IMR-90 (cell line): ENCODE measurements around the gene ATP5F1C. TPM values are rescaled to one million over a fixed set of nuclear protein-coding genes. Genes with fewer than 3 reads are reported as not detected.

Source experiments
- ATAC-seq: fragments of 200-7000 bp; cut with Tn5 transposase; 2 replicates; pipeline ENCODE4 v1.9.1; 2020; ENCODE audit warnings: low read depth, mild to moderate bottlenecking, moderate library complexity
- BruUV-seq: library from RNA; stranded (reverse); fragments of 400-500 nt; replicated peaks from 2 replicates; lab custom pipeline; 2021; lab: Mats Ljungman, UMichigan
- CTCF ChIA-PET: fragments of 300-600 bp; formaldehyde crosslinking; extraction: SDS; loops from one replicate; lab custom pipeline; 2021; ENCODE audit warnings: antibody characterized with exemption; lab: Yijun Ruan, JAX
- POLR2A ChIA-PET: fragments of 300-600 bp; sonication (Branson Sonifier 250); formaldehyde crosslinking; loops from one replicate; lab custom pipeline; 2022; ENCODE audit warnings: antibody characterized with exemption; ENCODE audit not compliant: unreplicated experiment; lab: Charles Lee
- DNase-seq: peaks from one replicate; pipeline ENCODE4 v3.0.0; 2013
- H2AFZ ChIP-seq: replicated peaks from 2 replicates; pipeline ENCODE3; 2013; ENCODE audit warnings: low read length, mild to moderate bottlenecking; ENCODE audit not compliant: poor library complexity
- H2AK5ac ChIP-seq: 2 replicates; pipeline ENCODE4 v1.6.1; 2013; ENCODE audit warnings: low read depth, low read length, inconsistent platforms
- H2AK9ac ChIP-seq: replicated peaks from 2 replicates; pipeline ENCODE3; 2013; ENCODE audit warnings: mild to moderate bottlenecking, low read depth, low read length, moderate library complexity; ENCODE audit not compliant: poor library complexity
- H2BK120ac ChIP-seq: 2 replicates; pipeline ENCODE4 v1.6.1; 2013; ENCODE audit warnings: low read depth, low read length, inconsistent platforms
- H2BK15ac ChIP-seq: 3 replicates; pipeline ENCODE4 v1.6.1; 2013; ENCODE audit warnings: low read depth, low read length, inconsistent platforms
- H2BK20ac ChIP-seq: 2 replicates; pipeline ENCODE4 v1.6.1; 2013; ENCODE audit warnings: low read depth, mild to moderate bottlenecking, inconsistent platforms, low read length, moderate library complexity
- H2BK5ac ChIP-seq: 2 replicates; pipeline ENCODE4 v1.6.1; 2013; ENCODE audit warnings: mild to moderate bottlenecking, low read depth, low read length, inconsistent platforms; ENCODE audit not compliant: poor library complexity, severe bottlenecking
- H3K14ac ChIP-seq: replicated peaks from 2 replicates; pipeline ENCODE4 v1.6.1; 2013; ENCODE audit warnings: low read depth, low read length, inconsistent platforms
- H3K18ac ChIP-seq: 2 replicates; pipeline ENCODE4 v1.6.1; 2013; ENCODE audit warnings: low read depth, low read length, control low read depth
- H3K23ac ChIP-seq: 2 replicates; pipeline ENCODE4 v1.6.1; 2013; ENCODE audit warnings: low read depth, low read length, inconsistent platforms
- H3K27ac ChIP-seq: 2 replicates; pipeline ENCODE4 v1.5.1; 2013; ENCODE audit warnings: mild to moderate bottlenecking, control low read depth, low read length; ENCODE audit not compliant: insufficient read depth
- H3K27me3 ChIP-seq: 2 replicates; pipeline ENCODE4 v1.6.1; 2013; ENCODE audit warnings: low read length; ENCODE audit not compliant: control insufficient read depth, insufficient read depth
- H3K36me3 ChIP-seq: 2 replicates; pipeline ENCODE4 v1.6.1; 2013; ENCODE audit warnings: low read length, mixed read lengths; ENCODE audit not compliant: control insufficient read depth, insufficient read depth
- H3K4ac ChIP-seq: 2 replicates; pipeline ENCODE4 v1.6.1; 2013; ENCODE audit warnings: low read depth, low read length, inconsistent platforms
- H3K4me1 ChIP-seq: 2 replicates; pipeline ENCODE4 v1.6.1; 2013; ENCODE audit warnings: low read length, mixed read lengths; ENCODE audit not compliant: control insufficient read depth, insufficient read depth
- H3K4me2 ChIP-seq: 2 replicates; pipeline ENCODE4 v1.6.1; 2013; ENCODE audit warnings: low read depth, mild to moderate bottlenecking, control low read depth, low read length, moderate library complexity
- H3K4me3 ChIP-seq: 2 replicates; pipeline ENCODE4 v1.5.1; 2013; ENCODE audit warnings: low read depth, mild to moderate bottlenecking, control low read depth, low read length, moderate library complexity; ENCODE audit not compliant: insufficient read depth
- H3K56ac ChIP-seq: 2 replicates; pipeline ENCODE4 v1.6.1; 2013; ENCODE audit warnings: low read length, inconsistent platforms; ENCODE audit not compliant: insufficient read depth; ENCODE audit errors: extremely low read depth
- H3K79me1 ChIP-seq, 2 experiments: 2 replicates each; pipeline ENCODE4 v1.6.1; 2013; ENCODE audit warnings: low read length in 2 of 2, inconsistent platforms in 1 of 2, low read depth in 1 of 2
- H3K9ac ChIP-seq: 2 replicates; pipeline ENCODE4 v1.6.1; 2013; ENCODE audit warnings: low read depth, low read length, control low read depth
- H3K9me1 ChIP-seq: 2 replicates; pipeline ENCODE4 v1.6.1; 2013; ENCODE audit warnings: low read length, inconsistent platforms; ENCODE audit not compliant: insufficient read depth
- H3K9me3 ChIP-seq: 2 replicates; pipeline ENCODE4 v1.6.1; 2013; ENCODE audit warnings: low read length; ENCODE audit not compliant: control insufficient read depth, insufficient read depth
- H4K20me1 ChIP-seq: 2 replicates; pipeline ENCODE4 v1.6.1; 2013; ENCODE audit warnings: low read length, inconsistent platforms; ENCODE audit not compliant: insufficient read depth
- H4K5ac ChIP-seq: 2 replicates; pipeline ENCODE4 v1.6.1; 2013; ENCODE audit warnings: mild to moderate bottlenecking, low read depth, low read length, control low read depth
- H4K8ac ChIP-seq, 2 experiments: 2 replicates each; pipeline ENCODE4 v1.6.1; 2013; ENCODE audit warnings: low read depth in 2 of 2, low read length in 2 of 2, control low read depth in 1 of 2, inconsistent platforms in 1 of 2
- H4K91ac ChIP-seq: 2 replicates; pipeline ENCODE4 v1.6.1; 2013; ENCODE audit warnings: low read depth, low read length, inconsistent platforms; ENCODE audit not compliant: insufficient read depth
- CEBPB ChIP-seq: IDR thresholded peaks from 2 replicates; pipeline ENCODE4 v1.6.1; 2012; ENCODE audit warnings: low read depth, low read length, improper control_type of control experiment
- CHD1 ChIP-seq: IDR thresholded peaks from 2 replicates; pipeline ENCODE4 v1.6.1; 2012; ENCODE audit warnings: low read depth, low read length, improper control_type of control experiment
- CTCF ChIP-seq: conservative IDR thresholded peaks from 2 replicates; pipeline ENCODE4 v1.5.1; 2012; ENCODE audit warnings: mild to moderate bottlenecking, low read depth, low read length, improper control_type of control experiment
- MAFK ChIP-seq: IDR thresholded peaks from 2 replicates; pipeline ENCODE4 v1.6.1; 2012; ENCODE audit warnings: low read depth, low read length, improper control_type of control experiment
- MAZ ChIP-seq: IDR thresholded peaks from 2 replicates; pipeline ENCODE4 v1.6.1; 2012; ENCODE audit warnings: low read depth, mild to moderate bottlenecking, low read length, improper control_type of control experiment, moderate library complexity, borderline replicate concordance
- MXI1 ChIP-seq: IDR thresholded peaks from 2 replicates; pipeline ENCODE4 v1.6.1; 2012; ENCODE audit warnings: low read depth, mild to moderate bottlenecking, low read length, moderate library complexity, borderline replicate concordance
- NFE2L2 ChIP-seq: fragments of 150-350 bp; IDR thresholded peaks from 2 replicates; pipeline ENCODE4 v1.6.1; 2016; ENCODE audit warnings: low read depth, mild to moderate bottlenecking, low read length
- POLR2A ChIP-seq: IDR thresholded peaks from 2 replicates; pipeline ENCODE4 v1.6.1; 2012; ENCODE audit warnings: mild to moderate bottlenecking, low read depth, low read length
- RAD21 ChIP-seq: IDR thresholded peaks from 2 replicates; pipeline ENCODE4 v1.6.1; 2012; ENCODE audit warnings: low read length, improper control_type of control experiment
- RCOR1 ChIP-seq: IDR thresholded peaks from 2 replicates; pipeline ENCODE4 v1.6.1; 2012; ENCODE audit warnings: mild to moderate bottlenecking, low read length, improper control_type of control experiment; ENCODE audit not compliant: insufficient replicate concordance
- RFX5 ChIP-seq: IDR thresholded peaks from 2 replicates; pipeline ENCODE4 v1.8.0; 2012; ENCODE audit warnings: low read depth, mild to moderate bottlenecking, low read length, moderate library complexity
- SMC3 ChIP-seq: fragments of 150-350 bp; IDR thresholded peaks from 2 replicates; pipeline ENCODE4 v1.6.1; 2016; ENCODE audit warnings: low read depth, mild to moderate bottlenecking, antibody characterized with exemption, low read length, moderate library complexity
- USF2 ChIP-seq: fragments of 150-350 bp; IDR thresholded peaks from 2 replicates; pipeline ENCODE4 v1.6.1; 2017; ENCODE audit warnings: mild to moderate bottlenecking, antibody characterized with exemption, low read length, low read depth
- WGBS, 2 experiments: methylation state at CpG; one replicate each; pipeline versions ENCODE4 v1.1.5 to v1.1.7; 2013; ENCODE audit warnings: missing lambda C conversion rate in 2 of 2; ENCODE audit not compliant: insufficient read length in 1 of 2; ENCODE audit errors: extremely low coverage in 2 of 2; 5-methylcytosine and 5-hydroxymethylcytosine counted together
- dilution Hi-C: fragments of 300-500 bp; cut with HindIII; formaldehyde crosslinking; loops from one replicate; pipeline ENCODE4 v1.14.3; 2018; ENCODE audit warnings: low sequenced_read_pairs; ENCODE audit not compliant: unreplicated experiment
- in situ Hi-C: fragments of 300-500 bp; cut with MboI; formaldehyde crosslinking; loops from 3 replicates; pipeline ENCODE4 v1.14.3; 2019; ENCODE audit warnings: low sequenced_read_pairs, inconsistent platforms, mixed read lengths
- intact Hi-C: fragments of 100-400 bp; cut with micrococcal nuclease; formaldehyde crosslinking; loops from 2 replicates; pipeline ENCODE4 v1.10.0; 2022
- polyA plus RNA-seq, 3 experiments: library from polyadenylated mRNA; depleted of rRNA; stranded (reverse); fragments of >200 nt; gene quantifications; 2 replicates each; pipeline ENCODE4 v1.2.3, GENCODE V29; 2012; ENCODE audit warnings: low replicate concordance in 1 of 3
- total RNA-seq: library from RNA; depleted of rRNA; stranded (reverse); fragments of >200 nt; gene quantifications from 2 replicates; pipeline ENCODE4 v1.2.3, GENCODE V29; 2012

The ATP5F1C gene
- total and polyA plus RNA-seq, 2 of the 4 experiments (the other 2 are of a cell fraction), result 357 to 367 TPM

- dilution Hi-C loops, result no loop called here
- Histone ChIP-seq H3K9me3 (no peaks in the 10 kb centered on the region), H3K79me1 (no peaks in the 10 kb centered on the region), H2BK5ac (no peak overlapping the region), H3K27me3 (no peaks in the 10 kb centered on the region), H3K9ac (no peak overlapping the region), H3K18ac (no peak overlapping the region), H3K4ac (no peak overlapping the region), H3K4me3 (no peak overlapping the region), H3K4me1 (no peaks in the 10 kb centered on the region), H3K56ac (no peak overlapping the region), H2AK9ac (no peak overlapping the region), H3K27ac (no peak overlapping the region), H3K4me2 (no peak overlapping the region), H2AK5ac (no peak overlapping the region), H3K14ac (no peak overlapping the region), H3K36me3 (peaks cover 22% of the 10 kb centered on the region), H2BK20ac (no peak overlapping the region), H4K5ac (no peak overlapping the region), H3K23ac (no peak overlapping the region), H2AFZ (no peak overlapping the region), H2BK120ac (no peak overlapping the region), H3K9me1 (no peaks in the 10 kb centered on the region), H2BK15ac (no peak overlapping the region), H4K8ac (no peak overlapping the region), H4K20me1 (no peaks in the 10 kb centered on the region), H4K91ac (no peak overlapping the region)
- DNase-seq, result no peak
- no TSS peak for BruUV-seq
- no CpG with 5 or more reads among the region's 5 CpGs for WGBS, 2 experiments
- in situ Hi-C loops, result no loop called here
- TF ChIP-seq MAFK (no peak), USF2 (no peak), POLR2A (no peak), RAD21 (no peak), CTCF (no peak), CHD1 (no peak), MAZ (no peak), SMC3 (no peak), CEBPB (no peak), RCOR1 (no peak), NFE2L2 (no peak), RFX5 (no peak), MXI1 (no peak)
- CTCF ChIA-PET, result no interaction called here
- POLR2A ChIA-PET, result no interaction called here
- intact Hi-C loops, result loop anchor here (5.0 to 10.0 kb wide), 2 partner anchors 223 to 1555 kb away; no protein-coding TSS in a partner anchor
- no peak for ATAC-seq
Measured at GRCh38 chr10:7750222-7750621, 37.8 kb upstream of the ATP5F1C start.
